Bronchial epithelial cell (primary cell): ENCODE results near the gene DMD. TPM values are rescaled to one million over a fixed set of nuclear protein-coding genes. Genes with fewer than 3 reads are reported as not detected.

Experiments
- DNase-seq: peaks from one replicate; pipeline ENCODE4 v3.0.0-alpha.2; 2010; ENCODE audit warnings: low read depth
- FAIRE-seq: peaks from 2 replicates; lab custom pipeline; 2011; peaks lifted over from hg19 to GRCh38; lab: Jason Lieb, UNC
- H3K27me3 ChIP-seq: 2 replicates; pipeline ENCODE4 v1.5.1; 2011; ENCODE audit warnings: low read length; ENCODE audit not compliant: control insufficient read depth, insufficient read depth
- H3K36me3 ChIP-seq: 2 replicates; pipeline ENCODE4 v1.5.1; 2011; ENCODE audit warnings: low read length; ENCODE audit not compliant: control insufficient read depth, insufficient read depth
- H3K4me3 ChIP-seq: 2 replicates; pipeline ENCODE4 v1.5.1; 2011; ENCODE audit warnings: mild to moderate bottlenecking, low read depth, low read length, control low read depth
- CTCF ChIP-seq: IDR thresholded peaks from 2 replicates; pipeline ENCODE4 v1.5.1; 2011; ENCODE audit warnings: mild to moderate bottlenecking, moderate library complexity, low read length, control low read depth, inconsistent platforms; ENCODE audit not compliant: insufficient read depth, severe bottlenecking
- total RNA-seq: library from RNA; depleted of rRNA; stranded (reverse); fragments of >200 nt; gene quantifications from 2 replicates; pipeline ENCODE4 v1.2.1, GENCODE V29; 2014

Gene DMD
- 4.0 and 4.5 TPM in 2 replicates for total RNA-seq

GRCh38 chrX:33211356-33212260, at the start of gene DMD:
TSS of gene DMD (minus strand) at chrX:33211549. CDS start at chrX:33211312, 237 bp downstream.
- DNase-seq (peak; percentile 52), FAIRE-seq (peak; percentile 18)
- no peak for TF ChIP-seq CTCF
- H3K4me3 ChIP-seq, result no peak within 1 kb of the TSS
- H3K36me3 ChIP-seq, result no peaks in the 10 kb centered on the region
- H3K27me3 ChIP-seq, result no peaks in the 10 kb centered on the region

GRCh38 chrX:33252306-33252825, 41.0 kb upstream of the DMD start:
- no peak for DNase-seq
- TF ChIP-seq CTCF, result no peak
- H3K27me3 ChIP-seq, result no peaks in the 10 kb centered on the region
- no peak for FAIRE-seq
- no peak overlapping the region for H3K4me3 ChIP-seq
- no peaks in the 10 kb centered on the region for H3K36me3 ChIP-seq

- H3K4me3 ChIP-seq, result no peak overlapping the region
- H3K36me3 ChIP-seq, result no peaks in the 10 kb centered on the region
- H3K27me3 ChIP-seq, result no peaks in the 10 kb centered on the region
- no peak for TF ChIP-seq CTCF
- FAIRE-seq (no peak), DNase-seq (no peak)
Measured at GRCh38 chrX:33218819-33219218, 7.5 kb upstream of the DMD start.

DNA sequence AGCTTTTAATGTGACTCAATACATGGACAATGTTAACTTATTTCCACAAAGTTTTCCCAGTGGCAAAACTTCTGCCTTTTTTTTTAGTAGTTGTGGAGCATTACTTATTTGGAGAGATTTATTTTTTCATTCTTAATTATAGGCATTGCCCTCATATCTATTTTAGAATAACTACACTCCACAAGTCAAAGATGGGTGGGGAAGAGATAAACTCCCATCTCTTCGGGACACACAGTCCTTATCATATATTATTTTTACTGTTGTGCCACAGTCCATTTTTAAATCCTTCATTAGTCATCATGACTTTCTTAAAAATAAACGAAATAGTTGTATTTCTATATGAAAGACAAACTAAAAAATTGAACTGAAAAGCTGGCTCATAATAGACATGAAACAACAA, 1.2 kb downstream of the DMD start:
- Histone ChIP-seq H3K4me3 (no peak overlapping the region), H3K27me3 (no peaks in the 10 kb centered on the region), H3K36me3 (no peaks in the 10 kb centered on the region)
- no peak for TF ChIP-seq CTCF
- FAIRE-seq (no peak), DNase-seq (no peak)

GRCh38 chrX:33207056-33207455, 4.3 kb downstream of the DMD start:
- Histone ChIP-seq H3K4me3 (no peak overlapping the region), H3K36me3 (no peaks in the 10 kb centered on the region), H3K27me3 (no peaks in the 10 kb centered on the region)
- TF ChIP-seq CTCF, result no peak
- DNase-seq (no peak), FAIRE-seq (no peak)
